T-helper 2 cell (primary cell): ENCODE results near the gene IGF2.
"Not testable (repeated sequence)": the region's sequence is repeated elsewhere in the genome, so short reads cannot be mapped to it uniquely, and the experiment has no call there.

Experiments
- DNase-seq, 5 experiments: peaks; one replicate each; pipeline versions ENCODE4 v3.0.0 to v3.0.0-alpha.2; 2012 to 2022

IGF2 gene

DNA sequence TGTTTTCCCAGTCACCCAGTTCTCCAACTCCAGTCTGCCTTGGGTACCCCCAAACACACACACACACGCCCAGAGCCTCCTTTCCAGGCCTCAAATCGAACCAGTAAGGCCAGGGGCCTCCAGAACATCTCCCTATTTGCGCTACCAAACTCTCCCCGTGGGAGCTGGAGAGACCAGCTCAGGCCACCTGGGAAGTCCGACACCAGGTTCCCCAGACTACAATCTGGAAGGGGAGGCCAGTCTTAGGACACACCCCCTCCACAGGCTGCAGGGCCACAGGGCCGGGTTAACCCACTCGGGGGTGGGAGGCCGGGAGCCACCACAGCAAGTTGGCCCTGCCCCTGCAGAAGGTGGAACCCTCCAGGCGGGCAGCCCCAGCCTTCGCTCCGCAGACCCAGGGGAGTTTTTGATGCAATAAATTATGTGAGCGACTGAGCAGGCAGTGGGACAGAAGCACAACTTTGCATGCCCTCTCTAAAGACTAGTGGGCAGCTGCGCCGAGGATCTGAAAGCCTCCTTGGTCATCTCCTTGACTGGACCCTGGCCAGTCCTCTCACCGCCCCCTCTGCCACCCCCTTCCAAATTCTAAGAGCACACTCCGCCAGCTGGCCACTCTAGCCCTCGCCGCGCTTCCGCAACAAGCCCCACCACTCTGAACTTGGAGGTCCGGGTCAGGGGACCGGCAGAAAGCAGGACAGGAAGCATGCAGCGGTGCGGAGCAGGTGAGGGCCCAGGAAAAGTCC is 2.8 kb downstream of the IGF2 start:
- DNase-seq, result no peak

DNA sequence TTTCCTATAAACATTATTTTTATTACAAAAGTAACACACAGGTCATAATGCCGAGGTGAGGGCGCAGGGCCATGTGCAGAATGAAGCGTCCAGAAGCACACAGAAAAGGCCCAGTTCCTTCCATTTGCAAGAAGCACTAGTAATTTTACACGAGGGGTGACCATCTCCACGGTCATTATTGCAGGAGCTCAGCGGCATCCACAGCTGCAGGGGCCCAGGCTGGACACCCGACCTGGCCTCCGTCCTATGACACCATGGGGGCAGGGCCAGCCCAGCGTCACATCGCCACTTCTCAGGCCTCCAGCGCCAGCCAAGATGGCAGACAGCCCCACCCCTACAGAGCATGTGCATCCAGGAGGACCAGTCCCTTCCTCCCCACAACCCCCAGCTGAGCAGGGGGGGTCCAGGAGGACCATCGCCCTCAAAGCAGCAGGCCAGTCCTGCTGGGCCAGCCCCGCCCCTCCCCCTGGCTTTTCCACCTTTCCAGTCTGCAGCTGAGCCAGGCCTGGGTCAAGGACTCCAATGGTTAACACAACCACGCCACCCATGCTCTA is 3.5 kb downstream of the IGF2 start:
- DNase-seq, result no peak

DNA sequence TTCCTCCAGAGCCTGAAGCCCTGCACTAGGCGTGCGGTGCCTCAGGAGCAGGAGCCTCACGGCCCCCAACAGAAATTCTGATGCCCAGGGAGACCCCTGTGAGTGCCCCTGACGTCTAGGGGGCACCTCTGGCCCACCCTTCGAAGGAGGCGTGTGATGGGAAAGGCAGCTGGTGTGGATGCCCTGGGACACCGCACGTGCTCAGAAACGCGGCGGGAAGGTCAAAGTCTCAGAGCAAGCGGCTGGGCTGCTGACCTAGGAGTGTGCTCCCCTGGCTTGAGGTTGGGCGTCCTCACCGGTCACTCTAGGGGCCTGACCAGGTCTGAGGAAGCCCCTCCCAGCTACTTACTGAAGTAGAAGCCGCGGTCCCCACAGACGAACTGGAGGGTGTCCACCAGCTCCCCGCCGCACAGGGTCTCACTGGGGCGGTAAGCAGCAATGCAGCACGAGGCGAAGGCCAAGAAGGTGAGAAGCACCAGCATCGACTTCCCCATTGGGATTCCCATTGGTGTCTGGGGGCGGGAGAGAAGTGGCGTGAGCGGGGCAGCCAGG is 4.1 kb downstream of the IGF2 start:
- no peak for DNase-seq

DNA sequence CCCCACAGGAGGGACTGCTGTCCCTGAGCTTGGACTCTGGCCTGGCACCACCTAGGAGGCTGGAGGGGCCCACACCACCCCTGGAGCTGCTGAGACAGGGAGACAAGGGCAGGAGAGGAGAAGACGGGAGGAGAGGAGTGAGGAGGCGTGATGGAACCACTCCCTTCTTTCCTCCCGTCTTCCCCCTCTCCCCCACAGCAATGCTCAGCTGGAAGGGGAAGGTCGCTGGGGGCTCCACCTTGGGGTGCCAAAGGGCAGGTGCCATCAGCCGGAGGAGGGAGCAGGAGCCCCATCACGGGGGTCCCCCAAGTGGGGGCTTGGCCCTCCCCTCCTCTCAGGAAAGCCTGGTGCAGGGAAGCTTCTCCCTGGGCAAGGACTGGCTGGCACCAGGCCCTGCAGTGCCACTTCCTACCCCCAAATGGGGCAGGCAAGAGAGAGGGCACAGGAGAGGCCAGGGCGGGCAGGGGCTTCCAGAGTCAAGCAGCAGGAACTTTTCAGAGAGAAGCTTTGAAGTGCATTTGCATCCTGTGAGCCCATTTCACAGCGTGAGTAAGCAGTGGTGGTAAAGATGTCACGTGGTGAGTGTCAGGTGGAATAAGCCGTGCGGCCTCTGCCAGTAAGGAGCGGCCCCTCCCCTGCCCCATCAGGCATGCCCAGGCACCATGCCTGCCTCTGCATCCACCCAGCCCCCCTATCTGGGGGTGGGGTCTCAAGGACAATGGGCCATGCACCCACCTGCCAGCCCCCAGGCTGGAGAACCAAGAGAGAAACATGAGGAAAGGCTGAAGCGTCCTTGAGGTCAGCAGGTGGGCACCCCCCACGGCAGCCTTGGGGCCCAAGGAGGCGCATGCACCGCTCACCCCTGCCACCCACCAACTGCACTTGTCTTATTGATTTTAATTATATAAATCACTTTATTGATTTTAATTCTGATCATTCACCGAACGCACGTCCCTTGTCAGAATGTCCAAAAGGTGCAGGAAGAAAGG is 4.9 kb downstream of the IGF2 start:
- DNase-seq, result no peak

DNA sequence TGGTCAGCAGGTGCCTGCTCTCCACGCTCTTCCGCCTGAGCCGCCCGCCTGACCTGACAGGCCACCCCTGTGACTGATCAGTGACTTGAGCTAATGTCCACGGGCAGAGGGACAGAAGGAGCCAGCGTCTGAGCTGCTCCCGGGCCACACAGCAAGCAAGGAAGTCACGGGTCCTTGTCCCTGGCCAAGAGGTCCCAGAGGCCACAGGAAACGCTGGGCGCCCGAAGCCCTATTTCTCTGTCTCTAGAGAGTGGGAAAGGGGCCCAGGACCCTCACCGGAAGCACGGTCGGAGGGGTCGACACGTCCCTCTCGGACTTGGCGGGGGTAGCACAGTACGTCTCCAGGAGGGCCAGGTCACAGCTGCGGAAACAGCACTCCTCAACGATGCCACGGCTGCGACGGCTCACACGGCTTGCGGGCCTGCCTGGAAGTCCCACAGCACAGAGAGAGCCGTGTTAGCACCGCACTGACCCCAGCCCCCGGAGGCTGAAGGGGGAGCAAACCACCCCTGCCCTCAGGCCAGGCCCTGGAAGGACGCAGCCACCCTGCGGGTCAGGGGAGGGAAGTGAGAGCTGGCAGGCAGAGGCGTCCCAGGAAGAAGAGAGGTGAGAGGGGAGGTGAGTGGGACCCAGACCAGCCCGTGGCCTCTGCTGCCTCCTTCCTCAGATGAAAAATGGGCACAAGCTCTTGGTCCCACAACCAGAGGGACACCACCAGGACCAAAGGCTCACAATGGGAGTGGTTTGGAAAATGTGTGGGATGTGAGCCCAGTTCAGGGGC is 5.8 kb downstream of the IGF2 start:
- no peak for DNase-seq

DNA sequence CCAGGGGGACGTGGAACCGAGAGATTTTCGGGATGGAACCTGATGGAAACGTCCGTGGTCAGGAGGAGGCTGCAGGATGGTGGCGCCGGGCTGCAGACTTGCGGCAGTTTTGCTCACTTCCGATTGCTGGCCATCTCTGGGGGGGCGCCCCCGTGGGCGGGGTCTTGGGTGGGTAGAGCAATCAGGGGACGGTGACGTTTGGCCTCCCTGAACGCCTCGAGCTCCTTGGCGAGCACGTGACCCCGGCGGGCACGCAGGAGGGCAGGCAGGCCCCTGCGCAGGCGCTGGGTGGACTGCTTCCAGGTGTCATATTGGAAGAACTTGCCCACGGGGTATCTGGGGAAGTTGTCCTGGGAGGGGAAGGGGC is 6.3 kb downstream of the IGF2 start:
- no peak for DNase-seq

DNA sequence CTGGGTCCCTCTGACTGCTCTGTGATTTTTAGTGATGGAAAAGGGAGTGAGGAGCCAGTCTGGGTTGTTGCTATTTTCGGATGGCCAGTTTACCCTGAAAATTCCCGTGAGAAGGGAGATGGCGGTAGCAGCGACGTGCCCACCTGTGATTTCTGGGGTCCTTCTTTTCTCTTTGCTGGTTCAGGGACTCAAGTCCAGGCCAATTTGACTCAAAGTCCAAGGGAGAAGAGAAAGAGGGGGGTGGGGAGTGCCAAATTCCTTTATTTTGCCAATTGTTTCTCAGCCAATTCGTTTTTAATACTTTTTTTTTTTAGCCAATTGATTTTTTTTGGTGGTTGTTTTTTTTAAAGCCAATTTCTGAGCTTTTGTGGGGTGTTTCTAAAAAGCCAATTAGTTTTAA is 6.9 kb downstream of the IGF2 start:
- no peak for DNase-seq

DNA sequence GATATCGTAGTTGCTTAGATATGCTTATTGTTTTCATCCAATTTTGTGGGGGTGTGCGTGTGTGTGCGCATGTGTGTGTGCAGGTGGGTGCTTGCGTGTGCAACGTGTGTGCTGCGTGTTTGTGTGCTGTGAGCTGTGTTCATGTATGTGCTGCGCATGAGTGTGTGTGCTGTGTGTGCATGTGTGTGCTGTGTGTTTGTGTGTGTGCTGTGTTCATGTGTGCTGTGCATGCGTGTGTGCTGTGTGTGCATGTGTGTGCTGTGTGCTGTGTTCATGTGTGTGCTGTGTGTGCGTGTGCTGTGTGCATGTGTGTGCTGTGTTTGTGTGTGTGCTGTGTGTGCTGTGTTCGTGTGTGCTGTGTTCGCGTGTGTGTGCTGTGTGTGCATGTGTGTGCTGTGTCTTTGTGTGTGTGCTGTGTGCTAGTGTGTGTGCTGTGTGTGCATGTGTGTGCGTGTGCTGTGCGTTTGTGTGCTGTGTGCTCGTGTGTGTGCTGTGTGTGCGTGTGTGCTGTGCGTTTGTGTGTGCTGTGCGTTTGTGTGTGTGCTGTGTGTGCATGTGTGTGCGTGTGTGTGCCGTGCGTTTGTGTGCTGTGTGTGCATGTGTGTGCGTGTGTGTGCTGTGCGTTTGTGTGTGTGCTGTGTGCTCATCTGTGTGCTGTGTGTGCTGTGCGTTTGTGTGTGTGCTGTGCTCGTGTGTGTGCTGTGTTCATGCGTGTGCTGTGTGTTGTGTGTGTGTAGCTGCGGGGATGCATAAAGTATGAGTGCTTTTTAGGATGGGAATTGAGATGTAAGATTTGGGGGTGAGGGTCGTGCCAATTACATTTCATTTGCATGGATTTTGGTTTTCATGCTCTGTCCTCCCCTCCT is 7.6 kb downstream of the IGF2 start:
- no peak for DNase-seq

DNA sequence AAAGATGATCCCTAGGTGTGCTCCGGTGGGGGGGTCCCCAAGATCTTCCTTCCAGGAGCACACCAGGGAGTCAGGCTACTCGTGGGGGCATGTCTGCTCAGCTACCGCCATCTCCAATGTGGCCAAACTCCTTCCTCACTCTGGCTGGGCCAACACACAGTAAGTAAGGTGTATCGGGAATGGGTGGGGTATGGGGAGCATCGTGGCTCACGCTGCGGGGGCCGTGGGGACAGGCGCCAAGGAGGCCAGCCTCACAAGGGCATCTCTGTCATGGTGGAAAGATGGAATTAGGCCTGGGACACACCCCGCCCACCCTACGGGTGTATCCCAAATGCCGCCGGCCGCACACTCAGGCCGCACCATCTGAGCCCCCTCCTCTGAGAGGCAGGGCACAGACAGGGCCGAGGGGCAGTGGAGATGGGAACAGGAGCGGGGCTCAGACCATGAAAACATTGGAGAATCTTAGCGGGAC is 8.3 kb downstream of the IGF2 start:
- no peak for DNase-seq

DNA sequence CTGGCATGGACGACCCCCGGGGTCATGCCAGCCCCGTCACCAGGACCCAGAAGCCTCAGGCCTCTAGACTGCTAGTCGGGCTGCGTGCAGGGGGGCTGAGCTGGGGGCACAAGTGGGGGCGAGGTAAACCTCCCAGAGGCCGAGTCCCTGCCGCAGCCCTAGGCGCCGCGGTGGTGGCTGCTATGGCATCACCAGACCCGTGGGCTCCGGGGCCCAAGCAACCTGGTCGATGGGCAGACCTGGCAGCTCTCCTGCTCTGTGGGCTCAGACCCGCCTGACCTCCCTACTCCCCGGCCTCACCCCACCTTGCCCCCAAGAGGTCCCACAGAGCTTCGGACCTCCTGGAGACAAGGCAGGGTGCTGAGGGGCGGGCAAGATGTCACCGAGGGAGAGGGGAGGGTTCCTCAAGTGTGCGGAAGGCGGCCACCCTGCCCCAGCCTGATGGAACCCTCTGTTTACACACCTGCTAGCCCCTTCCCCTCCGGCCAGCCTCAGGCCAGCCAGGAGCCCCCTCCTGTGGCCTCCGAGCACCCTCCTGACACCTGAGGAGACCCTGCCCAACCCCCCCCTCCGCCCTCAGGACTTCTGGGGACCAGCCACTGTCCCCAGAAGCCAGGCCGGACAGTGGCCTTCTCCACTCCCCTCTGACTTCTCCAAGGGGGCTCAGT is 9.4 kb downstream of the IGF2 start:
- DNase-seq, result no peak

DNA sequence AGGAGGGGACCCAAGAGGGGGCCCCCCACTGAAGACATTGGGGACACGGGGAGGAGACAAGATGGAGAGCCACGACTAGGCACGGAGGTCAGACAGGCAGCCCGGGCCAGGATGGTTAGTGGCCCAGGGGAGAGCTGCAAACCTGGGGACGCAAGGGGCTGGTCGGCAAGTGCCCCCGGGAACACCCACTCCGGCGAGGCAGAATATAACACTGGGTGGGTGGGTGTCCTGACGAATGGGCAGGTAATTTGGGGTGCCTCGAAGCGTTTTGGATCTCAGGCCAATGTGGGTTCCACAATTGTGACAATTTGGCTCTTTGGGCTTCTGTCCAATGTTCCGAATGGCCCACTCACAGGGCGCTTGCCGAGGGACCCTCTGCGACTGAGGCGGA is 9.9 kb downstream of the IGF2 start:
- DNase-seq, result no peak

DNA sequence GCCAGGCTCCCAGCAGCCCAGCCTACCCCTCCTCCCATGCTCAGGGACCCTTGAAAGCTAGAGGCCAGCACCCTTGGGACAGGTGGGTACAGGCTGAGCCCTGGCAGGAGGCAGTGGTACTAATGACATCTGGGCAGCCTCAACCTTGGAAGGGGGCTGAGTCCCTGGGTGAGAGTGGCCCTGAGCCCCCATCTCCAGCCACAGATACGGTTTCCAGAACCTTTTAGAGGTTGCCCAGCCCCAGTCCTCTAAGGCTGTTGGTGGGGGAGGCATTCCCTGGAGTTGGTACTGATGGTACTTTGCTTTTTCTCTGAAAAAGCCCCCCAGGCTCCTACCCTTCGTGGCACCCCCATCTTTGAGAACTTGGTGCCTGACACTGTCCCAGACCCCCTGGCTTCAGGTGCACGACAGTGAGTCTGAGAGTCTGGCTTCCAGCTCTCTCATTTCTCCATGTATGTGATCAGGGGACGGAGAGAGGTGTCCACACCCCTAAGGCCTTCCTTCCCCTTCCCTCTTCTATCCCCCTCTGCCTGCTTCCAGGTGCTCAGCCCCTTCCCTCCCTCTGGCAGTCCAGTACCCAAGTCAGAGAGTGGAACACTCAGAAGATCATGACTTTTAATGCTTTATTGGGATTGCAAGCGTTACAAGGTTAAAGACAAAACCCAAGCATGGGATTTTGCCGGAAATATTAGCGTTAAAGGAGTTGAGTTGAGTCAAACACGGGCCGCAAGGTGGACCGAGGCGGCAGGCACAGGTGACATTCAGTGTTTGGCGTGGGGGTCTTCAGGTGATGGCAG is 10.5 kb downstream of the IGF2 start:
- DNase-seq, result no peak

DNA sequence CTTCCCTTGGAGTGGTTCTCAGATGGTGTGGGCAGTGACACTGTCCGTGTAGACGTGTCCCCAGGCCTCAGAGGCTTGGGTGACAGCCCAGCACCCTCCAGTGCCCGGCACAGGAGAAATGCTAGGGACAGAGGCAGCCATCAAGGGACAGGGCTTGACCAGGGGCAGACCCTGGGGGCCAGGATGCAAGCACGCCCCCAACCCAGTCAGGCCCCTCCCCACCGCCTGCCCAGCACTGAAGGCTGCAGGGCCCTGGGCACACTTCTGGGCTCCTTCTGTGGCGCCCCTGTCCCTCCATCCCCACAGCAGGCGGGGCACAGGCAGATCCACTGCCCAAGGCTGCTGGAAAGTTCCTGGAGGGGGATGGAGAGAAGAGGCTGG is 11.1 kb downstream of the IGF2 start:
- no peak for DNase-seq

DNA sequence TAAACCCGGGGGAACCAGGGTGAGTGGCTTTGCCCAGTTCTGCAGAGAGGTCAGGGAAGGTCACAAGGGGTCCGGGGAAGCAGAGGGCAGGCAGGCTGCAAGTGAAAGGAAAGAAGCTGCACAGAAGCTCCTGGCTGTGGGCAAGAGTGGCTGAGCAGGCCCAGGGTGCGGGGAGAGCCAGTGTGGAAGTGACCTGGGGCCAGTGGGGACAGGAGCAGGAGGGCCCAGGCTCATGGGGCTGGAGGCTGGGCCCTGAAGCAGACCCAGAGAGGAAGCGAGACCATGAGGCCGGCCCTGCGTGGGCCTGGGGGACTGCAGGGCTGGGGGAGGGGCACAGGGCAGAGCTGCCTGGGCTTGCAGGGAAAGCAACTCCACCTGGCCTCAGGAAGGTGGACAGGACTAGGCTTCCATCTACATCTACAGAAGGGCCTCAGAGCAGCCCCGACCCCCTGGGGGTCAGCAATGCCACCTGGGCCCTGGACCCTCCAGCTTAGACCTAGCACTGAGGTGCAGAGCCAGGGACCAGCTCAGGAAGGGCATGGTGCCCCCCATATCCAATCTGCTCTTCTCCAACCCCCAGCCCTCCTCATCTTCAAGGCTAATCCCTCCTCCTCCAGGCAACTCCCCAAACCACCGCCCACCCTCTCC is 11.6 kb downstream of the IGF2 start:
- DNase-seq, result no peak

DNA sequence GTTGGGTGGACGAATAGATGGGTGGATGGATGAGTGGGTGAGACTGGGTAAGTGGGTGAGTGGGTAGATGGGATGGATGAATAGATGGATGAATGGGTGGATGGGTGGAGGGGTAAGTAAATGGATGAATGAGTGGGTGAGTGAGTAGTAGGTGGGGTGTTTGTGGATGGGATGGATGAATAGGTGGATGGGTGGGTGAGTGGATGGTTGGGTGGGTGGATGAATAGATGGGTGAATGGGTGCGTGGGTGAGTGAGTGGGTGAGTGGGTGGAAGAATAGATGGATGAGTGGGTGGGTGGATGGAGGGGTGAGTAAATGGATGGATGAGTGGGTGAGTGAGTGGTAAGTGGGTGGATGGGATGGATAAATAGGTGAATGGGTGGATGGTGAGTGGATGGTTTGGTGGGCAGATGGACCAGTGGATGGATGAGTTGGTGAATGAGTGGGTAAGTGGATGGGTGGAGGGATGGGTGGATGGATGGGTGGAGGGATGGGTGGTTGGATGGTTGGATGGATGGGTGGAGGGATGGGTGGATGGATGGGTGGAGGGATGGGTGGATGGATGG is 12.6 kb downstream of the IGF2 start:
- no peak for DNase-seq

DNA sequence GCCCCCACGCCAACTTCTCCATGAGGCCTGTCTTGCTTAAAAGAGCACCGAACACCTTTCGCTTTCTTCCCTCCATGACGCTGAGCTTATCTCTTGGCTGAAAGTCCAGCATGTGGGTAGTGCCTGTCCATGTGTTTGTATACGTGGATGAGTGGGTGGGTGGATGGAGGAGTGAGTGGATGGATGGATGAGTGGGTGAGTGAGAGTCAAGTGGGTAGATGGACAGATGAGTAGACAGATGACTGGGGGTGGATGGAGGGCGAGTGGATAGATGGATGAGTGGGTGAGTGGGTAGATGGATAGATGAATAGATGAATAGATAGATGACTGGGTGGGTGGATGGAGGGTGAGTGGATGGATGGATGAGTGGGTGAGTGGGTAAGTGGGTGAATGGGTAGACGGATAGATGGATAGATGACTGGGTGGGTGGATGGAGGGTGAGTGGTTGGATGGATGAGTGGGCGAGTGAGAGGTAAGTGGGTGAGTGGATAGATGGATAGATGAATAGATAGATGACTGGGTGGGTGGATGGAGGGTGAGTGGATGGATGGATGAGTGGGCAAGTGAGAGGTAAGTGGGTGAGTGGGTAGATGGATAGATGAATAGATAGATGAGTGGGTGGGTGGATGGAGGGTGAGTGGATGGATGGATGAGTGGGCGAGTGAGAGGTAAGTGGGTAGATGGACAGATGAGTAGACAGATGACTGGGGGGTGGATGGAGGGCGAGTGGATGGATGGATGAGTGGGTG is 14.3 kb downstream of the IGF2 start:
- not testable (repeated sequence) for DNase-seq

DNA sequence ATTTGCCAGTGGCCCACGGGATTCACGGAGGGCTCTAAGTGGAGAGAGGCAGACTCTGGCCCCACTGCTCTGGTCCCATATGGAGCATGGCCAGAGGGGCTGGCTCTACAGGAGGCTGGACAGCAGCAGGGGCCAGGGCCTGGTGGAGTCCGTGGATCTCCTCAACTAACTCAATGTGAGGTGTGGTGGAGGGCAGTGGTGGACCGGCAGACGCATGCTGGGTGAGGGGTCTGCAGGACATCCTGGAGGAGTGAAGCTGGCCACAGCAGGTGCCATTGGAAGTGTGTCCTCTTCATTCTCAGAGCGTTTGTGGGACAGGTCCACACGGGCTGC is 15.6 kb downstream of the IGF2 start:
- DNase-seq, result no peak

DNA sequence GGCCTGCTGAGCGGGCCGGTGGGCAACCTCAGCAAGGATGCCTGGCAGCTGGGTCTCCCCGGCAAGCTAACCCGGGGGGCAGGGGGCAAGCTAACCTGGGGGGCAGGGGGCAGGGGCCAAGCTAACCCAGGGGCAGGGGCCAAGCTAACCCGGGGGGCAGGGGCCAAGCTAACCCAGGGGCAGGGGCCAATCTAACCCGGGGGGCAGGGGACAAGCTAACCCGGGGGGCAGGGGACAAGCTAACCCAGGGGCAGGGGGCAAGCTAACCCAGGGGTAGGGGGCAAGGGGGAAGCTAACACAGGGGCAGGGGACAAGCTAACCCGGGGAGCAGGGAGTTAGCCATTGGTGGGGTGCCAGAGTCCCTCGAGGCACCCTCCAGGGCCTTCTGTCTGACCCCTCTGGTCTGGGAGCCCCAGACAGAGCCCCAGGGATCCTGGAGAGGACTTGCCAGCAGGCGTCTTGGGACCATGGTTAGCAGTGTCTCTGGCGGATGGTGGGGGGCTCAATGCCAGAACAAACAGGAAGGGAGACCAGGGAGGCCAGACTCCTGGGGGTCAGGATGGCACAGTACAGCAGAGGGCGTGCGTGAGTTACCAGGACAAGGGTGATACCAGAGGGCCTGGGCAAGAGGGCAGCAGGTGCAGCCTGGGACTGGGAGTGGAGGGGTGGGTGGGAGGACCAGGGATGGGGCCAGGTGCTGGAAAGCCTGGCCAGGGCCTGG is 16.1 kb downstream of the IGF2 start:
- no peak for DNase-seq
